Esophagus squamous epithelium (tissue), 4 donors: ENCODE data around the gene UNC13D.

ENCODE experiments used
- POLR2A ChIP-seq, 4 donors: fragments of 450-650 bp; IDR thresholded peaks; one replicate each; pipeline ENCODE4 v1.6.1; 2017; ENCODE audit warnings: antibody characterized with exemption in 4 of 4, mild to moderate bottlenecking in 4 of 4, moderate library complexity in 3 of 4
- TF ChIP-seq, protein P1 (sequence below), 6 experiments: fragments of 450-650 bp in 4 of 6; fragments of 200-600 bp in 2 of 6; sonication (generic) in 2 of 6; IDR thresholded peaks; one replicate each; pipeline ENCODE4 v1.5.1; 2016 to 2019; ENCODE audit warnings: antibody characterized with exemption in 6 of 6, mild to moderate bottlenecking in 4 of 6, moderate library complexity in 4 of 6

DNA sequence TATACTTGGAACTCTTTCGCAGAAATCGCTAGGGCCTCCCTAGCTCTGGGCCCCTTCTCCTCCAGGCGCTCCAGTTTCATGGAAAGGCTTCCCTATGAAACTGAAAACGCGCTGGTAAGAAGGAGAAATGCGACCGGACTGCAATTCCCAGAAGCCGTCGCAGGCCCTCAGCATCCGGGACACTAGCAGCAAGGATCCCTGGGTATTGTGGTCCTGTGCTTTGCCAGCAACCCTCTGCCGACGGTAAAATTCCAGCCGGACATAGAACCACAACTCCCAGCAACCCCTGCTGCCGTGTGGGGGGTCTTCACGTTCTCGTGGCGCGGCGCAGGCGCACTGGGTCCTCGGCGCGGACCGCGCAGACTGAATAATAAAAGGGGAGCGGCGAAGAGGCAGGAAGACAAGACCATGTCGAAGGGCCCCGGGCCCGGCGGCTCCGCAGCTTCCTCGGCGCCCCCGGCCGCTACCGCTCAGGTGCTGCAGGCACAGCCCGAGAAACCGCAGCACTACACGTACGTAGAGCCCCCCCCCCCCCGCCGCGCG is 59.7 kb downstream of the UNC13D start, which contains the start of gene UNK:
- TF ChIP-seq, protein P1, sequence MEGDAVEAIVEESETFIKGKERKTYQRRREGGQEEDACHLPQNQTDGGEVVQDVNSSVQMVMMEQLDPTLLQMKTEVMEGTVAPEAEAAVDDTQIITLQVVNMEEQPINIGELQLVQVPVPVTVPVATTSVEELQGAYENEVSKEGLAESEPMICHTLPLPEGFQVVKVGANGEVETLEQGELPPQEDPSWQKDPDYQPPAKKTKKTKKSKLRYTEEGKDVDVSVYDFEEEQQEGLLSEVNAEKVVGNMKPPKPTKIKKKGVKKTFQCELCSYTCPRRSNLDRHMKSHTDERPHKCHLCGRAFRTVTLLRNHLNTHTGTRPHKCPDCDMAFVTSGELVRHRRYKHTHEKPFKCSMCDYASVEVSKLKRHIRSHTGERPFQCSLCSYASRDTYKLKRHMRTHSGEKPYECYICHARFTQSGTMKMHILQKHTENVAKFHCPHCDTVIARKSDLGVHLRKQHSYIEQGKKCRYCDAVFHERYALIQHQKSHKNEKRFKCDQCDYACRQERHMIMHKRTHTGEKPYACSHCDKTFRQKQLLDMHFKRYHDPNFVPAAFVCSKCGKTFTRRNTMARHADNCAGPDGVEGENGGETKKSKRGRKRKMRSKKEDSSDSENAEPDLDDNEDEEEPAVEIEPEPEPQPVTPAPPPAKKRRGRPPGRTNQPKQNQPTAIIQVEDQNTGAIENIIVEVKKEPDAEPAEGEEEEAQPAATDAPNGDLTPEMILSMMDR (IDR thresholded peaks at IDR 0.05): peak in 4 of 6 experiments; percentile 9 to 54 (median 14)
- TF ChIP-seq POLR2A (IDR thresholded peaks at IDR 0.05): peak in 2 of 4 donors; percentile 7 to 84
